OCI-LY1 (cell line): Measurements from ENCODE around the gene FIBP.
A peak's percentile ranks its signal among the peaks of the same experiment; 100 is the strongest.

ENCODE experiments used
- H2AFZ ChIP-seq: fragments of 200-600 bp; sonication (generic), shearing (Covaris generic); 2 replicates; pipeline ENCODE4 v1.6.0; 2014; ENCODE audit warnings: antibody characterized with exemption, mild to moderate bottlenecking, low read length
- H3F3A ChIP-seq: fragments of 200-600 bp; sonication (generic), shearing (Covaris generic); 2 replicates; pipeline ENCODE4 v1.6.0; 2014; ENCODE audit warnings: mild to moderate bottlenecking, antibody characterized with exemption, low read length, moderate library complexity; ENCODE audit not compliant: insufficient read depth
- H3K27ac ChIP-seq: fragments of 200-600 bp; sonication (generic); 2 replicates; pipeline ENCODE4 v1.5.1; 2014; ENCODE audit warnings: low read length, mixed run types, mild to moderate bottlenecking, low read depth; ENCODE audit not compliant: poor library complexity, severe bottlenecking
- H3K27me3 ChIP-seq: fragments of 200-600 bp; sonication (generic); 2 replicates; pipeline ENCODE4 v1.6.0; 2014; ENCODE audit warnings: antibody characterized with exemption, mild to moderate bottlenecking, low read length, moderate library complexity; ENCODE audit not compliant: insufficient read depth
- H3K36me3 ChIP-seq: fragments of 200-600 bp; sonication (generic); 2 replicates; pipeline ENCODE4 v1.6.1; 2014; ENCODE audit warnings: mild to moderate bottlenecking, antibody characterized with exemption, low read length, moderate library complexity, mixed read lengths; ENCODE audit not compliant: insufficient read depth
- H3K4me1 ChIP-seq: fragments of 200-600 bp; sonication (generic); 2 replicates; pipeline ENCODE4 v1.5.1; 2014; ENCODE audit warnings: mild to moderate bottlenecking, low read length, moderate library complexity; ENCODE audit not compliant: insufficient read depth, severe bottlenecking
- H3K4me2 ChIP-seq: fragments of 200-600 bp; sonication (generic), shearing (Covaris generic); 2 replicates; pipeline ENCODE4 v1.6.1; 2014; ENCODE audit warnings: low read length
- H3K4me3 ChIP-seq: fragments of 200-600 bp; sonication (generic); 2 replicates; pipeline ENCODE4 v1.5.1; 2014; ENCODE audit warnings: low read length, low read depth, mild to moderate bottlenecking, mixed read lengths; ENCODE audit not compliant: poor library complexity, severe bottlenecking
- H3K79me2 ChIP-seq: fragments of 200-600 bp; shearing (Covaris generic); 2 replicates; pipeline ENCODE4 v1.6.1; 2016; ENCODE audit warnings: mixed run types, low read length, mixed read lengths; ENCODE audit not compliant: insufficient read depth
- H3K9ac ChIP-seq: fragments of 200-600 bp; sonication (generic), shearing (Covaris generic); 2 replicates; pipeline ENCODE4 v1.6.1; 2014; ENCODE audit warnings: mild to moderate bottlenecking, low read length, mixed read lengths
- H3K9me2 ChIP-seq: fragments of 200-600 bp; sonication (generic), shearing (Covaris generic); 2 replicates; pipeline ENCODE4 v1.6.1; 2014; ENCODE audit warnings: low read depth, mild to moderate bottlenecking, low read length, mixed read lengths
- H3K9me3 ChIP-seq: fragments of 200-600 bp; shearing (Covaris generic); 2 replicates; pipeline ENCODE4 v1.6.1; 2014; ENCODE audit warnings: low read length, mixed read lengths
- H4K20me1 ChIP-seq: fragments of 200-600 bp; sonication (generic), shearing (Covaris generic); 2 replicates; pipeline ENCODE4 v1.6.0; 2016; ENCODE audit warnings: mild to moderate bottlenecking, low read length; ENCODE audit not compliant: insufficient read depth
- EZH2 ChIP-seq: fragments of 200-600 bp; sonication (generic), shearing (Covaris generic); IDR thresholded peaks from 2 replicates; pipeline ENCODE4 v1.8.0; 2017; ENCODE audit warnings: borderline replicate concordance, mixed run types, mild to moderate bottlenecking, antibody characterized with exemption, low read length, moderate library complexity, mixed read lengths
- TF ChIP-seq, protein P1 (sequence below): fragments of 200-600 bp; sonication (generic), shearing (Covaris generic); IDR thresholded peaks from 2 replicates; pipeline ENCODE4 v1.5.1; 2017; ENCODE audit warnings: mild to moderate bottlenecking, antibody characterized with exemption, low read length, moderate library complexity, mixed read lengths

Gene FIBP

GRCh38 chr11:65873318-65874156 is 14.7 kb downstream of the FIBP start:
- Histone ChIP-seq H3K36me3 (no peaks in the 10 kb centered on the region), H3K9me3 (no peaks in the 10 kb centered on the region), H2AFZ (no peak overlapping the region), H3F3A (no peaks in the 10 kb centered on the region), H3K4me1 (peaks cover 10% of the 10 kb centered on the region), H3K79me2 (no peaks in the 10 kb centered on the region), H3K4me3 (peak overlapping the region; percentile 59), H3K4me2 (peak overlapping the region; percentile 71), H4K20me1 (no peaks in the 10 kb centered on the region), H3K27me3 (peaks cover 3% of the 10 kb centered on the region; the same call in 1 of the 2 replicates), H3K9me2 (no peaks in the 10 kb centered on the region), H3K27ac (no peak overlapping the region), H3K9ac (peak overlapping the region; percentile 43; the same call in 1 of the 2 replicates)
- TF ChIP-seq EZH2: no peak
- TF ChIP-seq, protein P1, sequence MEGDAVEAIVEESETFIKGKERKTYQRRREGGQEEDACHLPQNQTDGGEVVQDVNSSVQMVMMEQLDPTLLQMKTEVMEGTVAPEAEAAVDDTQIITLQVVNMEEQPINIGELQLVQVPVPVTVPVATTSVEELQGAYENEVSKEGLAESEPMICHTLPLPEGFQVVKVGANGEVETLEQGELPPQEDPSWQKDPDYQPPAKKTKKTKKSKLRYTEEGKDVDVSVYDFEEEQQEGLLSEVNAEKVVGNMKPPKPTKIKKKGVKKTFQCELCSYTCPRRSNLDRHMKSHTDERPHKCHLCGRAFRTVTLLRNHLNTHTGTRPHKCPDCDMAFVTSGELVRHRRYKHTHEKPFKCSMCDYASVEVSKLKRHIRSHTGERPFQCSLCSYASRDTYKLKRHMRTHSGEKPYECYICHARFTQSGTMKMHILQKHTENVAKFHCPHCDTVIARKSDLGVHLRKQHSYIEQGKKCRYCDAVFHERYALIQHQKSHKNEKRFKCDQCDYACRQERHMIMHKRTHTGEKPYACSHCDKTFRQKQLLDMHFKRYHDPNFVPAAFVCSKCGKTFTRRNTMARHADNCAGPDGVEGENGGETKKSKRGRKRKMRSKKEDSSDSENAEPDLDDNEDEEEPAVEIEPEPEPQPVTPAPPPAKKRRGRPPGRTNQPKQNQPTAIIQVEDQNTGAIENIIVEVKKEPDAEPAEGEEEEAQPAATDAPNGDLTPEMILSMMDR: no peak

GRCh38 chr11:65872586-65873317 is 15.5 kb downstream of the FIBP start, which contains the start of gene EFEMP2:
EFEMP2 (minus strand) TSS chr11:65872800; CDS start chr11:65872354, 446 bp downstream.
- no peaks in the 10 kb centered on the region for H3K9me2 ChIP-seq
- no peaks in the 10 kb centered on the region for H3K9me3 ChIP-seq
- no peaks in the 10 kb centered on the region for H3K36me3 ChIP-seq
- H2AFZ ChIP-seq: no peak within 1 kb of the TSS
- H3K4me1 ChIP-seq: peaks cover 10% of the 10 kb centered on the region
- H3K27me3 ChIP-seq: peaks cover 3% of the 10 kb centered on the region; the same call in 1 of the 2 replicates
- no peaks in the 10 kb centered on the region for H3K79me2 ChIP-seq
- H4K20me1 ChIP-seq: no peaks in the 10 kb centered on the region
- no peak within 1 kb of the TSS for H3K27ac ChIP-seq
- H3K9ac ChIP-seq: peak within 1 kb of the TSS; percentile 43; the same call in 1 of the 2 replicates
- H3K4me2 ChIP-seq: peak within 1 kb of the TSS; percentile 71
- no peaks in the 10 kb centered on the region for H3F3A ChIP-seq
- peak within 1 kb of the TSS; percentile 59 for H3K4me3 ChIP-seq
- TF ChIP-seq, protein P1: no peak
- no peak for TF ChIP-seq EZH2

DNA sequence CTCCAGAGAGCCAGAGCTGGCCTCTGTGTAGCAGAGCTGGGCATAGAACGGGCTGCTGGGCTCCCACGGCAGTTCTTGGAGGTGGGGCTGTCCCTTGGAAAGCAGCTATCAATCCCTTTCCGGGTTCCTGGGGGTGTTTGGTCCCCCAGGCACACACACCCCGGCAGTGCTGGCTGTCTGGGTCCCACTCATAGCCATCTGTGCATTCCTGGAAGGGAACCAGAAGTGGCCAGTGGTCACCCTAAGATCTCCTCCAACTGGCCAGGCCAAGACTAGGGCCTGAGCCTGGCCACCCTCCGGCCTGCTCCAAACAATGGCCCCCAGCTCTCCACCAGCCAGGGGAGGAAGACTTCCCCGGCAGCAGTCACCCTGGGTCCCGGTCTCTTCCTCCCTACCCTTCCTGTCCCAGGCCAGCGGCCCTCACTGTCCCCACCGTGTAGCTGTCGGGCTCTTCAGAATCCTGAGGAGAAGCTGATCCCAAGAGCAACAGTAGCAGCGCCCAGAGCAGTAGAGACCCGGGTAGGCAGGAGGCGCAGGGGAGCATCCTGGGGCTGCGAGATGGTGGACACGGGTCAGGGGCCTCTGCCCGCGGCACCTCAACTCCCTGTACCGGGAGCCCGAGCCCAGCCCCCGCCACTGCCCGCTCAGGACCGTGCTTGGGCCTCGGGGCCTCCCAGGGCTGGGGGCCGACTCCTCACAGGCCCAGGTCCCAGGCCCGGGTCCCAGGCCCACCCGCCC is 16.3 kb downstream of the FIBP start:
- Histone ChIP-seq H3K27me3 (peaks cover 3% of the 10 kb centered on the region; the same call in 1 of the 2 replicates), H4K20me1 (no peaks in the 10 kb centered on the region), H3K4me1 (peaks cover 10% of the 10 kb centered on the region), H3K9me3 (no peaks in the 10 kb centered on the region), H3K9ac (no peak overlapping the region), H3K27ac (no peak overlapping the region), H3K79me2 (no peaks in the 10 kb centered on the region), H3K9me2 (no peaks in the 10 kb centered on the region), H3F3A (no peaks in the 10 kb centered on the region), H3K4me3 (no peak overlapping the region), H3K36me3 (peaks cover 5% of the 10 kb centered on the region), H3K4me2 (no peak overlapping the region), H2AFZ (no peak overlapping the region)
- TF ChIP-seq EZH2: no peak
- TF ChIP-seq, protein P1: no peak
